DOHH2 (cell line): ENCODE measurements around the gene PSMA2.
A peak's percentile ranks its signal among the peaks of the same experiment; 100 is the strongest.

Experiments used
- H3F3A ChIP-seq: fragments of 200-600 bp; sonication (generic), shearing (Covaris generic); 2 replicates; pipeline ENCODE4 v1.6.0; 2016; ENCODE audit warnings: antibody characterized with exemption, mild to moderate bottlenecking; ENCODE audit not compliant: control insufficient read depth, insufficient read depth
- H3K27ac ChIP-seq: fragments of 200-600 bp; sonication (generic); 2 replicates; pipeline ENCODE4 v1.5.1; 2014; ENCODE audit warnings: low read depth, mild to moderate bottlenecking, low read length, moderate library complexity
- H3K27me3 ChIP-seq: fragments of 200-600 bp; sonication (generic); 2 replicates; pipeline ENCODE4 v1.6.1; 2014; ENCODE audit warnings: mild to moderate bottlenecking, low read length, mixed read lengths; ENCODE audit not compliant: control insufficient read depth
- H3K36me3 ChIP-seq: fragments of 200-600 bp; sonication (generic); 2 replicates; pipeline ENCODE4 v1.6.1; 2014; ENCODE audit warnings: mild to moderate bottlenecking, low read length, moderate library complexity, mixed read lengths; ENCODE audit not compliant: control insufficient read depth
- H3K4me1 ChIP-seq: fragments of 200-600 bp; sonication (generic); 2 replicates; pipeline ENCODE4 v1.6.1; 2014; ENCODE audit warnings: mild to moderate bottlenecking, low read length, mixed read lengths; ENCODE audit not compliant: control insufficient read depth
- H3K4me2 ChIP-seq: fragments of 200-600 bp; sonication (generic); 2 replicates; pipeline ENCODE4 v1.6.0; 2014; ENCODE audit warnings: mild to moderate bottlenecking, low read length, moderate library complexity
- H3K4me3 ChIP-seq: fragments of 200-600 bp; sonication (generic); 2 replicates; pipeline ENCODE4 v1.5.1; 2014; ENCODE audit warnings: mild to moderate bottlenecking, low read length, mixed read lengths
- H3K79me2 ChIP-seq: fragments of 200-600 bp; sonication (generic); 2 replicates; pipeline ENCODE4 v1.6.1; 2014; ENCODE audit warnings: mild to moderate bottlenecking, low read length, mixed read lengths; ENCODE audit not compliant: control insufficient read depth
- H3K9me2 ChIP-seq: fragments of 200-600 bp; sonication (generic); replicated peaks from 2 replicates; pipeline ENCODE4 v1.6.1; 2014; ENCODE audit warnings: mild to moderate bottlenecking, low read length, mixed read lengths; ENCODE audit not compliant: control insufficient read depth
- H3K9me3 ChIP-seq: fragments of 200-600 bp; sonication (generic); 2 replicates; pipeline ENCODE4 v1.6.1; 2014; ENCODE audit warnings: antibody characterized with exemption, low read length, mixed read lengths; ENCODE audit not compliant: control insufficient read depth, insufficient read depth
- H4K20me1 ChIP-seq: fragments of 200-600 bp; sonication (generic); 2 replicates; pipeline ENCODE4 v1.6.0; 2014; ENCODE audit warnings: low read depth, mild to moderate bottlenecking, antibody characterized with exemption, low read length, moderate library complexity; ENCODE audit not compliant: control insufficient read depth, insufficient read depth
- CTCF ChIP-seq: fragments of 200-600 bp; sonication (generic); IDR thresholded peaks from one replicate; pipeline ENCODE4 v1.5.1; 2014; ENCODE audit warnings: antibody characterized with exemption, mild to moderate bottlenecking, low read depth, low read length; ENCODE audit not compliant: poor library complexity, severe bottlenecking
- EZH2phosphoT487 ChIP-seq: fragments of 200-600 bp; sonication (generic); IDR thresholded peaks from 2 replicates; pipeline ENCODE4 v1.6.1; 2017; ENCODE audit warnings: borderline replicate concordance, mild to moderate bottlenecking, antibody characterized with exemption, low read length, moderate library complexity, mixed read lengths

The PSMA2 gene

GRCh38 chr7:42924223-42924838, 7.6 kb downstream of the PSMA2 start:
- H3K36me3 ChIP-seq = peaks cover 98% of the 10 kb centered on the region
- peaks cover 54% of the 10 kb centered on the region for H3K79me2 ChIP-seq

GRCh38 chr7:42922017-42922753, 9.8 kb downstream of the PSMA2 start:
- H3K27ac ChIP-seq = no peak overlapping the region
- no peaks in the 10 kb centered on the region for H3F3A ChIP-seq
- no peak overlapping the region for H3K4me2 ChIP-seq
- no peak overlapping the region for H3K4me3 ChIP-seq
- no peaks in the 10 kb centered on the region for H3K9me2 ChIP-seq
- H4K20me1 ChIP-seq = 0 out of 2 replicates have a peak, but pooled peaks cover 6% of the 10 kb centered on the region
- no peaks in the 10 kb centered on the region for H3K27me3 ChIP-seq
- peaks cover 96% of the 10 kb centered on the region for H3K36me3 ChIP-seq
- H3K9me3 ChIP-seq = no peaks in the 10 kb centered on the region
- TF ChIP-seq CTCF (no peak), EZH2phosphoT487 (no peak)
- H3K79me2 ChIP-seq = peaks cover 33% of the 10 kb centered on the region
- peaks cover 25% of the 10 kb centered on the region for H3K4me1 ChIP-seq

More at GRCh38 chr7:42924223-42924838, 7.6 kb downstream of the PSMA2 start:
- Histone ChIP-seq H3K4me3 (no peak overlapping the region), H3K4me1 (peaks cover 45% of the 10 kb centered on the region), H4K20me1 (peaks cover 16% of the 10 kb centered on the region), H3K9me3 (no peaks in the 10 kb centered on the region), H3K27me3 (no peaks in the 10 kb centered on the region), H3F3A (no peaks in the 10 kb centered on the region), H3K4me2 (no peak overlapping the region), H3K9me2 (no peaks in the 10 kb centered on the region), H3K27ac (no peak overlapping the region)
- TF ChIP-seq CTCF (no peak), EZH2phosphoT487 (no peak)

- H3F3A ChIP-seq = peaks cover 28% of the 10 kb centered on the region
- peaks cover 62% of the 10 kb centered on the region for H3K36me3 ChIP-seq
- H3K4me2 ChIP-seq = peak overlapping the region; percentile 3; the same call in 1 of the 2 replicates
- TF ChIP-seq EZH2phosphoT487 = no peak
- no peak for TF ChIP-seq CTCF
- H3K4me1 ChIP-seq = peaks cover 32% of the 10 kb centered on the region
- 0 out of 2 replicates have a peak, but pooled peaks cover 2% of the 10 kb centered on the region for H4K20me1 ChIP-seq
- H3K79me2 ChIP-seq = peaks cover 12% of the 10 kb centered on the region
- H3K27ac ChIP-seq = no peak overlapping the region
- H3K9me2 ChIP-seq = no peaks in the 10 kb centered on the region
- H3K27me3 ChIP-seq = no peaks in the 10 kb centered on the region
- H3K4me3 ChIP-seq = no peak overlapping the region
- H3K9me3 ChIP-seq = no peaks in the 10 kb centered on the region
Measured at GRCh38 chr7:42915356-42915755, 16.6 kb downstream of the PSMA2 start.
